A549 (cell line): ENCODE data around the gene HSD11B1. TPM values are rescaled to one million over a fixed set of nuclear protein-coding genes. Genes with fewer than 3 reads are reported as not detected.

ENCODE experiments used
- ATAC-seq, 2 experiments: fragments of 200-7000 bp in 1 of 2; fragments of >200 bp in 1 of 2; cut with Nextera tagmentation in 1 of 2; cut with Tn5 transposase in 1 of 2; 3 replicates each; pipeline versions ENCODE4 v1.8.0 to v1.9.1; 2018 to 2020; ENCODE audit warnings: mild to moderate bottlenecking in 1 of 2, moderate library complexity in 1 of 2
- CTCF ChIA-PET: fragments of 300-600 bp; sonication (Branson Sonifier 250); formaldehyde crosslinking; extraction: SDS; loops from one replicate; lab custom pipeline; 2021; ENCODE audit warnings: antibody characterized with exemption, inconsistent platforms; lab: Yijun Ruan, JAX
- POLR2A ChIA-PET: fragments of 350-600 bp; formaldehyde crosslinking; extraction: SDS; loops from one replicate; lab custom pipeline; 2021; ENCODE audit warnings: antibody characterized with exemption, inconsistent platforms; lab: Yijun Ruan, JAX
- DNase-seq, 2 experiments: peaks; one replicate each; pipeline versions ENCODE4 v3.0.0 to v3.0.0-alpha.2; 2011 to 2016; ENCODE audit warnings: low read depth in 1 of 2, low spot score in 1 of 2
- FAIRE-seq: peaks from 2 replicates; lab custom pipeline; 2011; peaks lifted over from hg19 to GRCh38; lab: Jason Lieb, UNC
- H3K27ac ChIP-seq, 2 experiments: fragments of >200 bp; sonication (Bioruptor Twin); formaldehyde crosslinking; 3 replicates each; pipeline ENCODE4 v1.5.1; 2016 to 2017
- H3K4me1 ChIP-seq: fragments of >200 bp; sonication (Bioruptor Twin); formaldehyde crosslinking; 3 replicates; pipeline ENCODE4 v1.6.1; 2016
- H3K4me2 ChIP-seq: fragments of >200 bp; sonication (Bioruptor Twin); formaldehyde crosslinking; 3 replicates; pipeline ENCODE4 v1.6.1; 2016
- H3K4me3 ChIP-seq: fragments of >200 bp; sonication (Bioruptor Twin); formaldehyde crosslinking; 3 replicates; pipeline ENCODE4 v1.5.1; 2016
- H3K9me3 ChIP-seq: fragments of >200 bp; sonication (Bioruptor Twin); formaldehyde crosslinking; 3 replicates; pipeline ENCODE4 v1.6.1; 2016
- CBX8 ChIP-seq: fragments of 200-600 bp; sonication (generic); IDR thresholded peaks from 2 replicates; pipeline ENCODE4 v1.6.1; 2016
- CEBPB ChIP-seq, 2 experiments: fragments of >200 bp in 1 of 2; sonication (Bioruptor Twin) in 1 of 2; formaldehyde crosslinking in 1 of 2; IDR thresholded peaks; 2 replicates each; pipeline ENCODE4 v1.6.1; 2012 to 2016
- CHD2 ChIP-seq: fragments of 150-350 bp; IDR thresholded peaks from 2 replicates; pipeline ENCODE4 v1.6.1; 2014; ENCODE audit warnings: low read length; ENCODE audit not compliant: partially characterized antibody
- CHD4 ChIP-seq: fragments of 200-600 bp; sonication (generic); IDR thresholded peaks from 2 replicates; pipeline ENCODE4 v1.6.1; 2016; ENCODE audit warnings: antibody characterized with exemption, mild to moderate bottlenecking, borderline replicate concordance
- FOXS1 ChIP-seq: fragments of 250-450 bp; sonication (Bioruptor Pico); IDR thresholded peaks from 2 replicates; pipeline ENCODE4 v1.5.0; 2020; ENCODE audit warnings: mild to moderate bottlenecking, moderate library complexity
- GATA3 ChIP-seq: IDR thresholded peaks from 2 replicates; pipeline ENCODE4 v1.6.1; 2012; ENCODE audit warnings: borderline replicate concordance
- HEYL ChIP-seq: fragments of 250-450 bp; sonication (Bioruptor Pico); IDR thresholded peaks from 2 replicates; pipeline ENCODE4 v1.8.0; 2021; ENCODE audit warnings: mild to moderate bottlenecking, moderate library complexity
- HOXB5 ChIP-seq: fragments of 250-450 bp; sonication (Bioruptor Pico); IDR thresholded peaks from 2 replicates; pipeline ENCODE4 v1.5.0; 2020; ENCODE audit warnings: mild to moderate bottlenecking, moderate library complexity
- JUN ChIP-seq, 2 experiments: fragments of >200 bp; sonication (Bioruptor Twin); formaldehyde crosslinking; IDR thresholded peaks; 2 replicates in 1 of 2; 3 replicates in 1 of 2; pipeline ENCODE4 v1.6.1; 2016 to 2017
- KDM5A ChIP-seq: fragments of 200-600 bp; sonication (generic); IDR thresholded peaks from 2 replicates; pipeline ENCODE4 v1.6.1; 2016; ENCODE audit warnings: antibody characterized with exemption, mild to moderate bottlenecking
- MAZ ChIP-seq: fragments of 150-350 bp; IDR thresholded peaks from 2 replicates; pipeline ENCODE4 v1.6.1; 2014; ENCODE audit warnings: antibody characterized with exemption, low read depth, low read length, borderline replicate concordance
- MYC ChIP-seq: IDR thresholded peaks from 2 replicates; pipeline ENCODE4 v1.6.1; 2012; ENCODE audit warnings: mild to moderate bottlenecking, inconsistent platforms, low read length, improper control_type of control experiment, borderline replicate concordance
- NPAS2 ChIP-seq: fragments of 250-450 bp; sonication (Bioruptor Pico); IDR thresholded peaks from 2 replicates; pipeline ENCODE4 v1.8.0; 2022; ENCODE audit warnings: mild to moderate bottlenecking, moderate library complexity, borderline replicate concordance
- POLR2A ChIP-seq: IDR thresholded peaks from 2 replicates; pipeline ENCODE4 v1.6.1; 2012; ENCODE audit warnings: mild to moderate bottlenecking, low read length
- RAD21 ChIP-seq, 2 experiments: fragments of >200 bp in 1 of 2; sonication (Bioruptor Twin) in 1 of 2; formaldehyde crosslinking in 1 of 2; IDR thresholded peaks in 1 of 2; conservative IDR thresholded peaks in 1 of 2; 2 replicates in 1 of 2; 3 replicates in 1 of 2; pipeline ENCODE4 v1.6.1; 2012 to 2018; ENCODE audit warnings: inconsistent platforms in 1 of 2
- REST ChIP-seq: fragments of 200-600 bp; sonication (generic); IDR thresholded peaks from 2 replicates; pipeline ENCODE4 v1.6.1; 2016; ENCODE audit warnings: antibody characterized with exemption, mild to moderate bottlenecking, moderate library complexity
- RFX5 ChIP-seq: fragments of 450-650 bp; IDR thresholded peaks from 2 replicates; pipeline ENCODE4 v1.7.1; 2014; ENCODE audit warnings: antibody characterized with exemption, mild to moderate bottlenecking, moderate library complexity
- RNF2 ChIP-seq: fragments of 200-600 bp; sonication (generic); IDR thresholded peaks from 2 replicates; pipeline ENCODE4 v1.6.1; 2016; ENCODE audit warnings: low read depth, mild to moderate bottlenecking, antibody characterized with exemption, moderate library complexity, borderline replicate concordance
- SMC3 ChIP-seq: fragments of >200 bp; sonication (Bioruptor Twin); formaldehyde crosslinking; IDR thresholded peaks from 3 replicates; pipeline ENCODE4 v1.6.1; 2018; ENCODE audit warnings: inconsistent platforms
- SREBF2 ChIP-seq: fragments of 450-650 bp; IDR thresholded peaks from 2 replicates; pipeline ENCODE4 v1.6.1; 2014; ENCODE audit warnings: mild to moderate bottlenecking, moderate library complexity
- ZFP36 ChIP-seq: fragments of 450-650 bp; IDR thresholded peaks from 2 replicates; pipeline ENCODE4 v1.6.1; 2014; ENCODE audit warnings: borderline replicate concordance; ENCODE audit not compliant: partially characterized antibody
- WGBS: methylation state at CpG from one replicate; pipeline ENCODE4 v1.1.6; 2017; ENCODE audit errors: missing lambda C conversion rate; 5-methylcytosine and 5-hydroxymethylcytosine counted together
- polyA plus RNA-seq, 4 experiments: library from polyadenylated mRNA; depleted of rRNA in 3 of 4; stranded (reverse); fragments of >200 nt; fragmentation: RNase III in 1 of 4; extraction: RNeasy Plus Mini Kit Qiagen cat#74134 plus additional on column Dnase treatment in 1 of 4; gene quantifications; 2 replicates in 3 of 4; 3 replicates in 1 of 4; pipeline ENCODE4 v1.2.3, GENCODE V29; 2011 to 2017
- TF ChIP-seq, protein P1 (sequence below): fragments of >200 bp; sonication (Bioruptor Twin); formaldehyde crosslinking; IDR thresholded peaks from 3 replicates; pipeline ENCODE4 v1.5.1; 2016
- TF ChIP-seq, protein P2 (sequence below): IDR thresholded peaks from 2 replicates; pipeline ENCODE4 v1.6.1; 2012; ENCODE audit warnings: low read depth, borderline replicate concordance
- TF ChIP-seq, protein P3 (sequence below): IDR thresholded peaks from 2 replicates; pipeline ENCODE4 v1.6.1; 2012
- TF ChIP-seq, protein P4 (sequence below): fragments of 250-450 bp; sonication (Bioruptor Pico); IDR thresholded peaks from 2 replicates; pipeline ENCODE4 v1.5.0; 2021; ENCODE audit warnings: mild to moderate bottlenecking, moderate library complexity, borderline replicate concordance

HSD11B1 gene
- polyA plus RNA-seq, 2 of the 4 experiments (the other 2 are of a cell fraction) = not detected

DNA sequence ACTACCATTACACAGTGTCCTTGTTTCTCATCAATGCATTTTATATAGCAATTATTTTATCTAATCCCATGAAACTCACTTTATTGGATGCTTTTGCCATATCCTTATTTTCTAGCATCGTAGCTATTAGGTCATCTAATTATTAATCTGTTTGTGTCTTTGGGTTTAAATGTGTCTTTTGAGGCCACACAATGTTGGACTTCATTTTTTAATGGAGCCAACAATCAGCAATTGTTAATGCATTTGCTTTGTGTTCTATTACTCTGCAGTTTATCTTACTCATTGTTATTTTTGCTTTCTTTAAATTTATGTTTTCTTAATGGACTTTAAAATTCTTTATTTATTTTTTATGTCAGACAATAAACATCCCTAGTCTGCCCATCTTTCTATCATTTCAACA, 1.8 kb upstream of the HSD11B1 start:
- CTCF ChIA-PET = interaction anchor here (0.5 to 1.3 kb wide), 3 partner anchors 126 to 1906 kb away, joined by 3 read pairs; no protein-coding TSS in a partner anchor
- POLR2A ChIA-PET = no interaction called here
- TF ChIP-seq POLR2A (no peak), MAZ (no peak), NPAS2 (CRISPR knock-in tag) (no peak), ZFP36 (no peak), RAD21 (conservative IDR thresholded peaks at IDR 0.05 in 1 of 2, IDR thresholded peaks at IDR 0.05 in 1 of 2) (no peak)
- TF ChIP-seq, protein P1, sequence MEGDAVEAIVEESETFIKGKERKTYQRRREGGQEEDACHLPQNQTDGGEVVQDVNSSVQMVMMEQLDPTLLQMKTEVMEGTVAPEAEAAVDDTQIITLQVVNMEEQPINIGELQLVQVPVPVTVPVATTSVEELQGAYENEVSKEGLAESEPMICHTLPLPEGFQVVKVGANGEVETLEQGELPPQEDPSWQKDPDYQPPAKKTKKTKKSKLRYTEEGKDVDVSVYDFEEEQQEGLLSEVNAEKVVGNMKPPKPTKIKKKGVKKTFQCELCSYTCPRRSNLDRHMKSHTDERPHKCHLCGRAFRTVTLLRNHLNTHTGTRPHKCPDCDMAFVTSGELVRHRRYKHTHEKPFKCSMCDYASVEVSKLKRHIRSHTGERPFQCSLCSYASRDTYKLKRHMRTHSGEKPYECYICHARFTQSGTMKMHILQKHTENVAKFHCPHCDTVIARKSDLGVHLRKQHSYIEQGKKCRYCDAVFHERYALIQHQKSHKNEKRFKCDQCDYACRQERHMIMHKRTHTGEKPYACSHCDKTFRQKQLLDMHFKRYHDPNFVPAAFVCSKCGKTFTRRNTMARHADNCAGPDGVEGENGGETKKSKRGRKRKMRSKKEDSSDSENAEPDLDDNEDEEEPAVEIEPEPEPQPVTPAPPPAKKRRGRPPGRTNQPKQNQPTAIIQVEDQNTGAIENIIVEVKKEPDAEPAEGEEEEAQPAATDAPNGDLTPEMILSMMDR = no peak
- ATAC-seq (no peak), DNase-seq (no peak), FAIRE-seq (no peak)
- Histone ChIP-seq H3K4me2 (no peak overlapping the region), H3K9me3 (no peaks in the 10 kb centered on the region), H3K4me1 (no peaks in the 10 kb centered on the region), H3K27ac (no peak overlapping the region), H3K4me3 (no peak overlapping the region)
- WGBS = 8% methylated on average over 1 of the region's 1 CpG

DNA sequence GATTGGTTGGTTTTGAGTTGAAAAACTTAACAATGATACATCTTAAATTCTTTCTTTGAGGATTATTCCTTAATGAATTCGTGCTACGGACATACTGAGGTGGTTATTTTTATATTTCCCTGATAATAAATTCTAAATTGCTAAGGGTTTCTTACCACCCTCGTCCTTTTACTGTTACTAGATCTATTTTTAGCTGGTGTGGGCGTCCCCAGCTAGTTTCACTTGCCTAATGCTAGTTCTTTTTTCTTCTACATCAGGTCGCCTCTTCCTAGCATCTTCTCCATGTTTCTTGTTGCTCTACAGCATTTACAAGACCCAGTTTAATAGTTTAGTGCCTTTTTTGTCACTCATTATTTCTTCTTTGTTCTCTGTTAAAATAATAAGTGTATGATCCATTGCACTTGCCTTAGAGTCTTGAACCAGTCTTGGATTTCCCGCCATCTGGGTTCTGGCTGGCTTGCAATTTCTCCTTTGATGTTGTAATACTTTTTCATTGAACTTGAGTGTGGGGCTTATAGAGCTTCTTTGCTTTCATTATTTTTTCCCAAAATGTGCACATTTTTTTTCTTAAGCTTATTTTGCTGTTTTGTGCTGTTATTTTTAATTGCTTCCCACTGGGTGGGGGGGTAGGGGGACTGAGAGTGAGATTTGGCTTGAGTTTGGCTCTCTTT, 677 bp upstream of the HSD11B1 start:
- Histone ChIP-seq H3K4me2 (no peak overlapping the region), H3K9me3 (no peaks in the 10 kb centered on the region), H3K4me1 (no peaks in the 10 kb centered on the region), H3K27ac (no peak overlapping the region), H3K4me3 (no peak overlapping the region)
- DNase-seq (no peak), ATAC-seq (no peak), FAIRE-seq (no peak)
- CTCF ChIA-PET = interaction anchor here (1.2 to 1.7 kb wide), 2 partner anchors 11 to 138 kb away, joined by 3 to 5 read pairs; no protein-coding TSS in a partner anchor
- POLR2A ChIA-PET = no interaction called here
- 41% methylated on average over 6 of the region's 6 CpGs for WGBS
- TF ChIP-seq MYC (no peak), RFX5 (no peak), SREBF2 (no peak), KDM5A (no peak), FOXS1 (no peak), HOXB5 (CRISPR knock-in tag) (no peak), JUN (IDR thresholded peaks at IDR 0.05) (no peak), RNF2 (no peak), SMC3 (no peak), CHD4 (no peak), CEBPB (IDR thresholded peaks at IDR 0.05) (no peak), GATA3 (no peak), HEYL (no peak)
- TF ChIP-seq, protein P2, sequence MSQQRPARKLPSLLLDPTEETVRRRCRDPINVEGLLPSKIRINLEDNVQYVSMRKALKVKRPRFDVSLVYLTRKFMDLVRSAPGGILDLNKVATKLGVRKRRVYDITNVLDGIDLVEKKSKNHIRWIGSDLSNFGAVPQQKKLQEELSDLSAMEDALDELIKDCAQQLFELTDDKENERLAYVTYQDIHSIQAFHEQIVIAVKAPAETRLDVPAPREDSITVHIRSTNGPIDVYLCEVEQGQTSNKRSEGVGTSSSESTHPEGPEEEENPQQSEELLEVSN = no peak

DNA sequence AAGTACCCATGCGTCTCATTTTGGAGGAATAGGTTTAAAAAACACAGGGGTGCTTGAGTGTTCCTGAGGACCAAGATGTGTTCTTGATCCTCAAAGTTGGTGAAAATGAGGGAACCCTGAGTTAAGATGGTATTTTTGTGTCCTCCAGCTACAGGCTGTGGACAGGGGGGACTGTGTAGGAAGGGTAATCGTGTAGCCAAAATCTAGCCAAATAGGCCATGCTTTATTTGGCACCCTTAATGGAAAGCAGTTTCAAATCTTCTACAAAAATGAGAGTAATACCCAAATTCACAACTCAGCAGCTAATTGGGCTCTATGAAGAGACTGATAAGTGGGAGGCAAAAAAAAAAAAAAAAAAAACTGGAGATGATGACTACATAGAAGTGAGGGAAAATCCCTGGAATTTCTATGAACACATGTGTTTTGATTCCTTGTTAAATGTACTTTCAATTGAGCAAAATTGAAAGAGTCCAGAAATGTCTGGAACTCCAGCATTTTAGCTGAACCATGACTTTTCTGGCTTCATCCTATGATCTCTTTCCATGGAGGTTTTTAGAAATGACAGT, 470 bp downstream of the HSD11B1 start:
- no peak for DNase-seq
- 39% methylated on average over 2 of the region's 2 CpGs for WGBS
- no peak overlapping the region for H3K4me3 ChIP-seq
- CTCF ChIA-PET = interaction anchor here (1.7 kb wide), 1 partner anchor 12 kb away, joined by 5 read pairs; no protein-coding TSS in a partner anchor
- FAIRE-seq = no peak
- H3K9me3 ChIP-seq = no peaks in the 10 kb centered on the region
- ATAC-seq = no peak
- H3K4me1 ChIP-seq = no peaks in the 10 kb centered on the region
- POLR2A ChIA-PET = no interaction called here
- no peak overlapping the region for H3K4me2 ChIP-seq
- H3K27ac ChIP-seq = no peak overlapping the region
- TF ChIP-seq CHD2 (no peak), REST (no peak), CBX8 (no peak)
- TF ChIP-seq, protein P3, sequence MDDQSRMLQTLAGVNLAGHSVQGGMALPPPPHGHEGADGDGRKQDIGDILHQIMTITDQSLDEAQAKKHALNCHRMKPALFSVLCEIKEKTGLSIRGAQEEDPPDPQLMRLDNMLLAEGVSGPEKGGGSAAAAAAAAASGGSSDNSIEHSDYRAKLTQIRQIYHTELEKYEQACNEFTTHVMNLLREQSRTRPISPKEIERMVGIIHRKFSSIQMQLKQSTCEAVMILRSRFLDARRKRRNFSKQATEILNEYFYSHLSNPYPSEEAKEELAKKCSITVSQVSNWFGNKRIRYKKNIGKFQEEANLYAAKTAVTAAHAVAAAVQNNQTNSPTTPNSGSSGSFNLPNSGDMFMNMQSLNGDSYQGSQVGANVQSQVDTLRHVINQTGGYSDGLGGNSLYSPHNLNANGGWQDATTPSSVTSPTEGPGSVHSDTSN = no peak
- TF ChIP-seq, protein P4, sequence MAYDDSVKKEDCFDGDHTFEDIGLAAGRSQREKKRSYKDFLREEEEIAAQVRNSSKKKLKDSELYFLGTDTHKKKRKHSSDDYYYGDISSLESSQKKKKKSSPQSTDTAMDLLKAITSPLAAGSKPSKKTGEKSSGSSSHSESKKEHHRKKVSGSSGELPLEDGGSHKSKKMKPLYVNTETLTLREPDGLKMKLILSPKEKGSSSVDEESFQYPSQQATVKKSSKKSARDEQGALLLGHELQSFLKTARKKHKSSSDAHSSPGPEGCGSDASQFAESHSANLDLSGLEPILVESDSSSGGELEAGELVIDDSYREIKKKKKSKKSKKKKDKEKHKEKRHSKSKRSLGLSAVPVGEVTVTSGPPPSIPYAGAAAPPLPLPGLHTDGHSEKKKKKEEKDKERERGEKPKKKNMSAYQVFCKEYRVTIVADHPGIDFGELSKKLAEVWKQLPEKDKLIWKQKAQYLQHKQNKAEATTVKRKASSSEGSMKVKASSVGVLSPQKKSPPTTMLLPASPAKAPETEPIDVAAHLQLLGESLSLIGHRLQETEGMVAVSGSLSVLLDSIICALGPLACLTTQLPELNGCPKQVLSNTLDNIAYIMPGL (CRISPR knock-in tag) = no peak
